CD14-positive monocyte (primary cell): Measurements from ENCODE around the gene PRSS23. TPM values are rescaled to one million over a fixed set of nuclear protein-coding genes. Genes with fewer than 3 reads are reported as not detected.

Experiments used
- DNase-seq, 3 donors: peaks; one replicate each; pipeline ENCODE4 v3.0.0-alpha.2; 2011 to 2022
- H2AFZ ChIP-seq: 2 replicates; pipeline ENCODE4 v1.6.0; 2012; ENCODE audit warnings: mild to moderate bottlenecking, low read depth, low read length, inconsistent platforms; ENCODE audit not compliant: insufficient read depth, poor library complexity, severe bottlenecking
- H3K27ac ChIP-seq, 2 donors: 1 replicate in 1 of 2; 2 replicates in 1 of 2; pipeline ENCODE4 v1.5.1; 2012 to 2013; ENCODE audit warnings: low read length in 2 of 2, control low read depth in 1 of 2, inconsistent platforms in 1 of 2, low read depth in 1 of 2, mild to moderate bottlenecking in 1 of 2
- H3K27me3 ChIP-seq, 2 donors: one replicate each; pipeline versions ENCODE4 v1.6.0 to v1.6.1; 2011 to 2013; ENCODE audit warnings: low read length in 2 of 2; ENCODE audit not compliant: control insufficient read depth in 2 of 2, insufficient read depth in 2 of 2
- H3K36me3 ChIP-seq, 2 donors: replicated peaks in 1 of 2; 1 replicate in 1 of 2; 2 replicates in 1 of 2; pipeline versions ENCODE4 v1.5.1 to v1.6.1; 2012 to 2013; ENCODE audit warnings: low read length in 2 of 2, control low read depth in 1 of 2, inconsistent platforms in 1 of 2, mild to moderate bottlenecking in 1 of 2; ENCODE audit not compliant: insufficient read depth in 2 of 2, control insufficient read depth in 1 of 2
- H3K4me1 ChIP-seq, 2 donors: 1 replicate in 1 of 2; 2 replicates in 1 of 2; pipeline versions ENCODE4 v1.5.1 to v1.6.1; 2012 to 2013; ENCODE audit warnings: low read length in 2 of 2, control low read depth in 1 of 2, inconsistent platforms in 1 of 2, mild to moderate bottlenecking in 1 of 2, moderate library complexity in 1 of 2; ENCODE audit not compliant: insufficient read depth in 2 of 2, control insufficient read depth in 1 of 2
- H3K4me2 ChIP-seq: replicated peaks from 2 replicates; pipeline ENCODE3; 2012; ENCODE audit warnings: low read length, moderate library complexity, mild to moderate bottlenecking; ENCODE audit not compliant: poor library complexity, severe bottlenecking; ENCODE audit errors: extremely low read depth
- H3K4me3 ChIP-seq, 3 experiments: fragments of 200-600 bp in 1 of 3; sonication (generic) in 1 of 3; replicated peaks in 1 of 3; 1 replicate in 2 of 3; 2 replicates in 1 of 3; pipeline ENCODE4 v1.5.1; 2011 to 2013; ENCODE audit warnings: low read length in 3 of 3, mild to moderate bottlenecking in 3 of 3, control low read depth in 2 of 3, low read depth in 2 of 3, inconsistent platforms in 1 of 3, moderate library complexity in 1 of 3
- H3K79me2 ChIP-seq: 2 replicates; pipeline ENCODE4 v1.6.0; 2012; ENCODE audit warnings: mild to moderate bottlenecking, control low read depth, inconsistent platforms, low read length, moderate library complexity; ENCODE audit not compliant: insufficient read depth
- H3K9ac ChIP-seq: 2 replicates; pipeline ENCODE4 v1.6.0; 2017; ENCODE audit warnings: low read length, mild to moderate bottlenecking; ENCODE audit not compliant: insufficient read depth, poor library complexity, severe bottlenecking
- H3K9me3 ChIP-seq, 2 donors: replicated peaks in 1 of 2; 1 replicate in 1 of 2; 2 replicates in 1 of 2; pipeline versions ENCODE4 v1.5.1 to v1.6.1; 2012 to 2013; ENCODE audit warnings: low read length in 2 of 2, control low read depth in 1 of 2; ENCODE audit not compliant: control insufficient read depth in 1 of 2, insufficient read depth in 1 of 2
- H4K20me1 ChIP-seq: 2 replicates; pipeline ENCODE4 v1.6.0; 2012; ENCODE audit warnings: mild to moderate bottlenecking, low read length, control low read depth, moderate library complexity; ENCODE audit not compliant: insufficient read depth
- H3K27ac Mint-ChIP-seq, 7 donors: one replicate each; pipeline ENCODE4 v1.8.0; 2020; ENCODE audit warnings: mild to moderate bottlenecking in 7 of 7, mixed read lengths in 7 of 7, moderate library complexity in 6 of 7, inconsistent platforms in 2 of 7
- H3K27me3 Mint-ChIP-seq, 3 donors: one replicate each; pipeline ENCODE4 v1.8.0; 2021 to 2022; ENCODE audit warnings: low read depth in 3 of 3, mild to moderate bottlenecking in 3 of 3, mixed read lengths in 3 of 3, moderate library complexity in 3 of 3, inconsistent platforms in 1 of 3
- H3K36me3 Mint-ChIP-seq, 2 donors: one replicate each; pipeline ENCODE4 v1.8.0; 2020; ENCODE audit warnings: mixed read lengths in 2 of 2, inconsistent platforms in 1 of 2, mild to moderate bottlenecking in 1 of 2
- H3K4me1 Mint-ChIP-seq: one replicate; pipeline ENCODE4 v1.8.0; 2020; ENCODE audit warnings: mild to moderate bottlenecking, mixed read lengths
- H3K4me3 Mint-ChIP-seq, 2 donors: one replicate each; pipeline ENCODE4 v1.8.0; 2020; ENCODE audit warnings: mild to moderate bottlenecking in 2 of 2, mixed read lengths in 2 of 2, moderate library complexity in 1 of 2
- H3K9me3 Mint-ChIP-seq, 7 donors: one replicate each; pipeline ENCODE4 v1.8.0; 2020 to 2022; ENCODE audit warnings: mixed read lengths in 7 of 7, mild to moderate bottlenecking in 6 of 7, moderate library complexity in 6 of 7, inconsistent platforms in 2 of 7
- CTCF ChIP-seq: fragments of 200-600 bp; IDR thresholded peaks from one replicate; pipeline ENCODE4 v1.8.0; 2022; ENCODE audit warnings: antibody characterized with exemption, mild to moderate bottlenecking
- WGBS: methylation state at CpG from one replicate; pipeline ENCODE4 v1.1.5; 2013; ENCODE audit warnings: missing lambda C conversion rate; ENCODE audit not compliant: insufficient coverage; 5-methylcytosine and 5-hydroxymethylcytosine counted together
- intact Hi-C, 2 donors: fragments of 100-400 bp; cut with micrococcal nuclease; formaldehyde crosslinking; loops; one replicate each; pipeline versions ENCODE4 v1.15.0 to v1.15.1; 2023
- polyA plus RNA-seq, 3 donors: library from polyadenylated mRNA; depleted of rRNA in 1 of 3; unstranded in 2 of 3; stranded (reverse) in 1 of 3; fragments of 300-500 nt in 2 of 3; fragments of >200 nt in 1 of 3; fragmentation: Illumina TruSeq in 2 of 3; gene quantifications; 1 replicate in 2 of 3; 2 replicates in 1 of 3; pipeline ENCODE4 v1.2.3, GENCODE V29; 2012 to 2021

PRSS23 gene
- polyA plus RNA-seq, 3 donors: 0.08 to 0.19 TPM; not detected in 1

DNA sequence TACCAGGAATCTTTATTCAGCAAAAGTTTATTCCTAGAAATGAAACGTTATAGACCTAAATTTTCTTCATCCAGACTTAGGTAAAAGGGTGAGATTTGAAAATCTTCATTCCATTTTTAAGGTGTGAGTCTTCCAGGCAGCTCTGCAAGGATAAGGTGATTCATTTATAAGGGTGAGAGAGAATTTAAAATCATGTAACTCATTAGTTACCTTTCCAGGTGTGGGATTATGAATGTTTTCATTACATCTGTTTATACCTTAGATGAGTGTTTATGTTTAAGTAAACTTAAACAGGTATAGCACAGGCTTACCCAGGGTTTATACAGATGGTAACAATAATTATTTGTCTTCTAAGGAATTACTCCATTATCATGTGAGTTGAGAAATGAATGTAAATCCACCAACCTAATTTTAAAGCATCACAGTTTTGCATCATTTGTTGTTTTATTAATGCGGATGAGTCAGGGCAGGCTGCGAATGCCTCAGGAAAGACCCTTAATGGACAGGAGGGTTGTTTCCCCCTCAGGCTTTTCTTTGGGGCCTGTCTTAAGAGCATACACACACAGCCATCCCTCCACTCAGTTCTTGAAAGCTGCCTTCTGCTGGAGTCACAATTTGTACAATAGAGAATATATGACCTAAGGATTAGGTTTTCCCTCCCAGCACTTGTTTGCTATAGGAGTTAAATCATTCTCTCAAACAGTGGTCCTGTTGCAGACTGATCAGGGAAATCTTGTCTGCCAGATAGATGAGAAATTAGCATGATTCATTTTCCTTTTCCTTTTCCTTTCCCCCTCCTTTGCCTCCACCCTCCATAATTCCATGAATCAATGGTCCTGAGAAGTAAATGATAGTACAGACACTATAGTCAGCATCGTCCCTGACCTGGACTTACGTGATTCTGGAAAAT, 3.0 kb downstream of the PRSS23 start:
- Histone ChIP-seq H3K4me3 (no peak overlapping the region), H3K36me3 (no peaks in the 10 kb centered on the region), H3K9me3 (peaks cover 0 to 13% of the 10 kb centered on the region in 2 donors), H4K20me1 (no peaks in the 10 kb centered on the region), H3K27ac (no peak overlapping the region), H3K4me1 (peaks cover 7 to 9% of the 10 kb centered on the region in 2 donors), H3K9ac (no peak overlapping the region), H3K27me3 (peaks cover 39 to 47% of the 10 kb centered on the region in 2 donors), H3K79me2 (no peaks in the 10 kb centered on the region), H2AFZ (no peak overlapping the region), H3K4me2 (no peak overlapping the region)
- Mint-ChIP-seq H3K27ac (no peak overlapping the region), H3K36me3 (no peaks in the 10 kb centered on the region), H3K4me3 (no peak overlapping the region), H3K27me3 (peaks cover 33 to 53% (median 49%) of the 10 kb centered on the region in 3 donors), H3K9me3 (peaks cover 0 to 9% (median 3%) of the 10 kb centered on the region in 7 donors), H3K4me1 (peaks cover 19% of the 10 kb centered on the region)
- no peak for TF ChIP-seq CTCF
- no CpG with 5 or more reads among the region's 5 CpGs for WGBS
- intact Hi-C loops: loop anchor here in 1 of 2 donors (10.0 kb wide), 1 partner anchor 129 kb away; the partner anchor contains the start of gene ME3
- no peak for DNase-seq

DNA sequence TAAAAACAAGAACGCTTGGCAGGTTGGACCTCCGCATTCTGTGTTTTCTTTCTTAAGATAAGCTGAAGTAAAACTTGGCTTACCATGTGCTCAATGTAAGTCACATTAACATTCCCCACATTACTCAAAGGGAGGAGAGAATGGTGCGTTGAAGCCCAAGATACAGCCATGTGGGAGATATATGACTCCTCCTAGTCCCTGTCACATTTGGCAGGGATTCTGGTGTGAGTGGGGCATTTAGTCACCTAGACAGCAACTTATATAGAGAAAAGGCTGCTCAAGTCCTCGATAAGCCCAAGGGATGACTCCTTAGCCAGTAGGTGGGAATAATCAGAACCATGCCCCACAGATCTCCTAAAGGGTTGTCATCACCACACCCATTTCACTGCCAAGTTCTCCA, 4.6 kb downstream of the PRSS23 start:
- intact Hi-C loops: loop anchor here in 1 of 2 donors (10.0 kb wide), 1 partner anchor 130 kb away; the partner anchor contains the start of gene ME3
- Histone ChIP-seq H3K9ac (no peak overlapping the region), H3K27me3 (peaks cover 30 to 35% of the 10 kb centered on the region in 2 donors), H3K79me2 (no peaks in the 10 kb centered on the region), H3K4me2 (no peak overlapping the region), H3K4me3 (no peak overlapping the region), H2AFZ (no peak overlapping the region), H3K36me3 (no peaks in the 10 kb centered on the region), H3K27ac (no peak overlapping the region), H3K9me3 (peaks cover 0 to 8% of the 10 kb centered on the region in 2 donors), H4K20me1 (no peaks in the 10 kb centered on the region), H3K4me1 (peaks cover 3 to 7% of the 10 kb centered on the region in 2 donors)
- Mint-ChIP-seq H3K27ac (no peak overlapping the region), H3K27me3 (peaks cover 19 to 38% (median 34%) of the 10 kb centered on the region in 3 donors), H3K9me3 (peaks cover 0 to 5% (median under 1%) of the 10 kb centered on the region in 7 donors), H3K4me3 (no peak overlapping the region), H3K4me1 (peaks cover 15% of the 10 kb centered on the region), H3K36me3 (no peaks in the 10 kb centered on the region)
- no CpG with 5 or more reads among the region's 4 CpGs for WGBS
- no peak for TF ChIP-seq CTCF
- DNase-seq: no peak
